Thyroid gland (tissue), 4 donors: ENCODE measurements around the gene PET100.

Experiments
- CTCF ChIP-seq, 6 experiments: fragments of 200-600 bp in 3 of 6; fragments of 450-650 bp in 3 of 6; sonication (generic) in 3 of 6; IDR thresholded peaks; one replicate each; pipeline ENCODE4 v1.5.1; 2016 to 2019; ENCODE audit warnings: antibody characterized with exemption in 6 of 6, mild to moderate bottlenecking in 2 of 6, inconsistent platforms in 1 of 6, moderate library complexity in 1 of 6
- POLR2A ChIP-seq, 2 donors: fragments of 450-650 bp; IDR thresholded peaks; one replicate each; pipeline ENCODE4 v1.6.1; 2017; ENCODE audit warnings: antibody characterized with exemption in 2 of 2, mild to moderate bottlenecking in 2 of 2, moderate library complexity in 1 of 2

GRCh38 chr19:7662657-7663056, 33.1 kb downstream of the PET100 start:
- TF ChIP-seq CTCF (IDR thresholded peaks at IDR 0.05) (no peak), POLR2A (IDR thresholded peaks at IDR 0.05) (no peak)
